Endothelial cell (in vitro differentiated cells): ENCODE data around the gene GRK1. TPM values are rescaled to one million over a fixed set of nuclear protein-coding genes. Genes with fewer than 3 reads are reported as not detected.

Source experiments
- DNase-seq: peaks from one replicate; pipeline ENCODE4 v3.0.0; 2021; ENCODE audit warnings: low spot score
- H3K27ac Mint-ChIP-seq: one replicate; pipeline ENCODE4 v1.8.0; 2021; ENCODE audit warnings: mixed read lengths, inconsistent platforms; ENCODE audit not compliant: unreplicated experiment
- H3K27me3 Mint-ChIP-seq: one replicate; pipeline ENCODE4 v1.8.0; 2021; ENCODE audit warnings: mild to moderate bottlenecking, moderate library complexity, mixed read lengths, inconsistent platforms; ENCODE audit not compliant: unreplicated experiment
- H3K36me3 Mint-ChIP-seq: one replicate; pipeline ENCODE4 v1.8.0; 2021; ENCODE audit warnings: mild to moderate bottlenecking, low read depth, mixed read lengths, inconsistent platforms; ENCODE audit not compliant: unreplicated experiment
- H3K4me1 Mint-ChIP-seq: one replicate; pipeline ENCODE4 v1.8.0; 2021; ENCODE audit warnings: mild to moderate bottlenecking, mixed read lengths, inconsistent platforms; ENCODE audit not compliant: unreplicated experiment
- H3K4me3 Mint-ChIP-seq: one replicate; pipeline ENCODE4 v1.8.0; 2021; ENCODE audit warnings: mild to moderate bottlenecking, mixed read lengths, inconsistent platforms; ENCODE audit not compliant: unreplicated experiment
- H3K9me3 Mint-ChIP-seq: one replicate; pipeline ENCODE4 v1.8.0; 2021; ENCODE audit warnings: mixed read lengths, inconsistent platforms; ENCODE audit not compliant: unreplicated experiment
- CTCF ChIP-seq: fragments of 200-600 bp; sonication (generic); IDR thresholded peaks from one replicate; pipeline ENCODE4 v1.5.0; 2021; ENCODE audit warnings: antibody characterized with exemption; ENCODE audit not compliant: unreplicated experiment
- total RNA-seq: library from RNA; stranded (reverse); fragmentation: NEBNext Ultra II Directional; extraction: Animal tissue kit (Norgen Biotek cat#: 25700); gene quantifications from one replicate; pipeline ENCODE4 v1.2.1, GENCODE V29; 2021; ENCODE audit not compliant: unreplicated experiment

The GRK1 gene
- total RNA-seq, 1 donor from 2014 or later, result 0.54 TPM

DNA sequence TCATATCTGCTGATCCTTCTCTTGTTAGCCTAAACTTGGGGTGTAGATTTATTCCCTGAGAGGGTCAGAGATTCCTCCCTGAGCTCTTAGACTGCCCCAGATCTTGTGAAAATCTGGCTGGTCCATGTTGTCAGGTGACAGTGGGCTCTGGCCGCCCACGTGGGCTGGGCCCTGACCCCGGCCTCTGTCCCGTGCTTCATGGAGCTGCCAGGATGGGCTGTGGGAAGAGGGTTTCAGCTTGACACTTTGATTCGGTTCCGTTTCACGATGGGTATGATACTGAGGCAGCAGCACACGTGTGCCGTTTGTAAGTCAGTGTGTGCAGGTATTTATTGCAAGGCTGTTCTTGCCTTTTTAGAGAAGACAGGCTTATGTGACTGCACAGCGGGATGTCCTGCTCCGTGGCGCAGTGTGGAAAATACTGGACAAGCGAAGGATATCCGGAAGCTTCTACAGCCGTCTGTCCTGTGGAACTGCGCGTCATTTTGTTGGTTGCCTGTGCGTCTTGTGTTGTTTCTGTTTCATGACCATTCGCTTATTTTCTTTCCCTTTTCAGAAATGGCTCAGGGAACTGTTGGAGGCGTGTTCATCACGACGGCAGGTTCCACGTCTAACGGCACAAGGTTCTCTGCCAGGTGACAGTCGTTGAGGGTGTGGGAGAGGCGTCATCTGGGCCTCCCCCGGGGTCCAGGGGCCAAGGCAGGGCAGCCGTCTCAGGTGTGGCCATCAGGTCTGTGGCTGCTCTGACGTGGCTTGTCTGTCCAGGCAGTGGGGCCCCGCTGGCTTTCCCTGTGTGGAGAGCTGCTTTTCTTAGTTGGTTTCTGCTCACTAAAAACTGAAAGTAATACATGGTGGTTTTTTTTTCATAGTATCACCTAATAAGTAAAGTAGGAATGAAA is 29.5 kb upstream of the GRK1 start:
- peak overlapping the region; percentile 59 for H3K4me3 Mint-ChIP-seq
- H3K36me3 Mint-ChIP-seq, result peaks cover 61% of the 10 kb centered on the region
- no peak overlapping the region for H3K27ac Mint-ChIP-seq
- peaks cover 26% of the 10 kb centered on the region for H3K4me1 Mint-ChIP-seq
- peaks cover 6% of the 10 kb centered on the region for H3K27me3 Mint-ChIP-seq
- DNase-seq, result no peak
- H3K9me3 Mint-ChIP-seq, result no peaks in the 10 kb centered on the region
- TF ChIP-seq CTCF, result no peak

- Mint-ChIP-seq H3K9me3 (no peaks in the 10 kb centered on the region), H3K4me1 (peaks cover 21% of the 10 kb centered on the region), H3K27ac (no peak overlapping the region), H3K4me3 (peak overlapping the region; percentile 51), H3K27me3 (peaks cover 5% of the 10 kb centered on the region), H3K36me3 (peaks cover 56% of the 10 kb centered on the region)
- DNase-seq, result no peak
- TF ChIP-seq CTCF, result no peak
These were observed 28.8 kb upstream of the GRK1 start for GRCh38 chr13:113638173-113638746.

GRCh38 chr13:113638806-113639205 is 28.2 kb upstream of the GRK1 start:
- H3K4me1 Mint-ChIP-seq, result peaks cover 15% of the 10 kb centered on the region
- peaks cover 5% of the 10 kb centered on the region for H3K27me3 Mint-ChIP-seq
- H3K27ac Mint-ChIP-seq, result no peak overlapping the region
- no peak for TF ChIP-seq CTCF
- no peaks in the 10 kb centered on the region for H3K9me3 Mint-ChIP-seq
- DNase-seq, result no peak
- H3K4me3 Mint-ChIP-seq, result no peak overlapping the region
- H3K36me3 Mint-ChIP-seq, result peaks cover 51% of the 10 kb centered on the region

DNA sequence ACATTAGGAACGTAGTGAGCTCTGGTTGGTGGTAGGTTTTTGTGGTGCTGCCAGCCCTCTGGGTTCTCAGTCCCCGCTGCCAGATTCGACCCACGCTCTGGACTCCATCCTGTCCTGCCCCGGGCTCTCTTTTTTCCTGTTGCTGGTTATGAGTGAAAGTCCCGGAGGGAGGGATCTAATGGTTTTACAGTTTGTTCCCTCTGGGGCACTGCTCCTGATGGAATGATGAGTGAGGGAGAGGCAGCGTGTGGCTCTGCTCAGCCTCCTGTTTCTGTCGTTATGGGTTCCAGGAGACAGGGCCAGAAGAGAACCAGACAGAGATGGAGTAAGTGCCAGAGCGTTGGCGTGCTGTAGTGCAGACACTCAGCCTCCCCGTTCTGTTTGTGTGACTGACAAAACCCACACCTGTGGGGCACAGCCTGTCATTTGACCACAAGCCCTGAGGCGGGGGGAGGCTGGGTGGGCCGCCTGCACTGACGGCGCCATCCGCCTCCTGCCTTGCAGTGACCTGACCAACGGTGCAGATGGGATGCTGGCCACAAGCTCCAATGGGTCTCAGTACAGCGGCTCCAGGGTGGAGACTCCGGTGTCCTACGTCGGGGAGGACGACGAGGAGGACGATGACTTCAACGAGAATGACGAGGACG is 27.3 kb upstream of the GRK1 start:
- Mint-ChIP-seq H3K9me3 (no peaks in the 10 kb centered on the region), H3K4me1 (peaks cover 6% of the 10 kb centered on the region), H3K36me3 (peaks cover 41% of the 10 kb centered on the region), H3K27me3 (peaks cover 3% of the 10 kb centered on the region), H3K27ac (no peak overlapping the region), H3K4me3 (no peak overlapping the region)
- DNase-seq, result no peak
- TF ChIP-seq CTCF, result no peak
